GM13976 (cell line): Measurements from ENCODE around the gene LMLN.

ENCODE experiments used
- DNase-seq: peaks from one replicate; pipeline ENCODE4 v3.0.0; 2012; ENCODE audit warnings: low spot score
- CTCF ChIP-seq: IDR thresholded peaks from 2 replicates; pipeline ENCODE4 v1.5.1; 2012; ENCODE audit warnings: borderline replicate concordance, mild to moderate bottlenecking; ENCODE audit not compliant: insufficient read depth; ENCODE audit errors: extremely low read depth, missing control alignments, control extremely low read depth
- in situ Hi-C: fragments of 300-500 bp; cut with MboI; formaldehyde crosslinking; loops from one replicate; pipeline ENCODE4 v1.12.0; 2022; ENCODE audit warnings: low sequenced_read_pairs, mixed read lengths, inconsistent platforms; ENCODE audit not compliant: unreplicated experiment

The LMLN gene

GRCh38 chr3:197997936-197998335 is 37.9 kb downstream of the LMLN start:
- DNase-seq: no peak
- TF ChIP-seq CTCF: no peak
- in situ Hi-C loops: no loop called here

GRCh38 chr3:198017090-198017489 is 57.1 kb downstream of the LMLN start:
- no peak for DNase-seq
- TF ChIP-seq CTCF: no peak
- in situ Hi-C loops: no loop called here

GRCh38 chr3:198018416-198018815 is 58.4 kb downstream of the LMLN start:
- DNase-seq: no peak
- TF ChIP-seq CTCF: no peak
- in situ Hi-C loops: no loop called here

GRCh38 chr3:198019115-198019514 is 59.1 kb downstream of the LMLN start:
- no peak for TF ChIP-seq CTCF
- in situ Hi-C loops: no loop called here
- DNase-seq: no peak

- no peak for TF ChIP-seq CTCF
- in situ Hi-C loops: no loop called here
- no peak for DNase-seq
Observed at GRCh38 chr3:198021320-198021719, 61.3 kb downstream of the LMLN start.

- DNase-seq: no peak
- in situ Hi-C loops: no loop called here
- TF ChIP-seq CTCF: no peak
Observed at GRCh38 chr3:198022604-198023003, 62.6 kb downstream of the LMLN start.

GRCh38 chr3:198025644-198026043 is 65.6 kb downstream of the LMLN start:
- in situ Hi-C loops: no loop called here
- no peak for TF ChIP-seq CTCF
- no peak for DNase-seq
